ENCODE results near the gene DICER1.
"Not testable (repeated sequence)": the region's sequence is repeated elsewhere in the genome, so short reads cannot be mapped to it uniquely, and the experiment has no call there.

Gene DICER1

GRCh38 chr14:95146079-95146771 is 11.1 kb downstream of the DICER1 start:
- DNase-seq (ENCODE audit: low read depth): no peak

- no peak for DNase-seq (ENCODE audit: low read depth)
Observed at GRCh38 chr14:95144849-95145248, 12.5 kb downstream of the DICER1 start.

DNA sequence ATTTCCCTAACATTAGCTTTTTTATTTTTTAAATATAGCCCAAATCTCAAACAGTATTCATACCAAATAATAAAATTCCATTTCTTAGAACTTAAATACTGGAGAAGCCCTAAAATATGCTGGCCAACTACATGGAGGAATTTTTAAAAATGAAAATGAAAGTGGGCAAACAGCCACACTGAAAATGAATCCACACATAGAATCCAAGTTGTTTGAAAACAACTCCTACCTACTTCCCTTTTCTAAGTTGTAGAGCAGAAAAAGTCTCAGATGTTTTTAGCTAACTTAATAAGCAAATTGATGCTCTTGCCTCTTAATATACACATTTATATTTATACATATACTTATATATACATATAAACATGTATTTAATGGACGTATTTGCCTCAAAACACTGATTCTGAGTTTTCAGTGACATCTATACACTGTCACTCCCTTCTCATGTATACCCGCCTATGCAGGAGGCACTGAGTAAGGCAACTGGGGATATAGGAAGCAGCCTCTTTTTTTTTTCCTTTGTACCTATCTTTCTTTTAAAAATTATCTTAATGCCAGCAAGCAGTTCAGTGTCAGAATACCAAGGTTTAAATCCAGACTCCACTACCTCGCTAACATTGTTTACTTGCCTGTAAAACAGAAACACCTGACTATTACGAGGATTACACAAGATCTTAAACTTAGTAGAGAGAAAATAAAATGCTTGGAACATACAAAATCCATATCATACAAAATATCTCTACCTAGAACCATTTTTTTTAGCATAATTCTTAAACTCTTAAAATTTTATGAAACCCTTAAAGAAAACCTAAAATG is 13.3 kb downstream of the DICER1 start:
- no peak for DNase-seq (ENCODE audit: low read depth)

DNA sequence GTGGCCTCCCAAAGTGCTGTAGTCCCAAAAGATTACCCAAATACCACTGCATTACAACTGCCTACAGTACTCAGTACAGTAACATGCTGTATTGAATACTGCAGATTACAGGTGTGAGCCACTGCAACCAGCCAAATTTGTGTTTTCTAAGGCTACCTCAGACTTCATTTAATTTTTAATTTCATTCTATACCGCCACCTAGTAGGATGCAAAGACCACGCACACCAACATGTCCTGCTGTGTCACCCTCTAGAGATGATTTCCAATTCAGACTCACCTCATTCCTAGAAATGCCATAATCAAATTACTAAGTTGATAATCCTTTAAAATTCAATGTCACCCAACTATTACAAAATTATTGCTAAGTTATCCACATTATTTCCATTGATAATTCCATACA is 15.1 kb downstream of the DICER1 start:
- no peak for DNase-seq (ENCODE audit: low read depth)

GRCh38 chr14:95141684-95142083 is 15.6 kb downstream of the DICER1 start:
- no peak for DNase-seq (ENCODE audit: low read depth)

DNA sequence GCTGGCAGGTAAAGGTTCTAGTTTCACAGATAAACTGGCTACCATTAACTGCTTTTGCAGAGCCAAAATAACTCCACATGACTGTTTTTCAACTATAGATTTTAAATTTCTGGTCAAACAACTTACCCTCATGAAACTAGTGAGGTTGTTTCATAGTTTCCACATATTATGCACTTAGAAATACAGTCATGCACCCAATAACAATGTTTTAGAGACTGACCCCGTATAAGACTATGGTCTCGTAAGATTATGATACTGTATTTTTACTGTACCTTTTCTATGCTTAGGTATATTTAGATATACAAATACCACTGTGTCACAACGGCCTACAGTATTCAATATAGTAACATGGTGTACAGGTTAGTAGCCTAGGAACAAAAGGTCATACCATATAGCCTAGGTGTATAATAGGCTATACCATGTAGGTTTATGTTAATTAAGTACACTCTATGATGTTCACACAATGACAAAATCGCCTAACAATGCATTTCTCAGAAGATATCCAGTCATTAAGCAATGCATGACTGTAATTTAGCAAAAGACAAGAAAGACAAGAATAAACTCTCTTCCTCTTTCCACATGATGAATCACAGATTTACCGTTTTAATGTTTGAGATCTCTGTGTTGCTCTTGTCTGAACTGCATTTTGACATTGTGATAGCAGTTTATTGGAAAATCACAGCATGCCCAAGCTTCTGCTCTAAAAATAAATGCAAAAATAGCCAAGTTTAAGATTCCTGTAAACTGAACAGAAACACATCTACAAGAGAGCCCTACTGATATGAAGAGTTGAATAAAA is 17.1 kb downstream of the DICER1 start:
- DNase-seq (ENCODE audit: low read depth): no peak

DNA sequence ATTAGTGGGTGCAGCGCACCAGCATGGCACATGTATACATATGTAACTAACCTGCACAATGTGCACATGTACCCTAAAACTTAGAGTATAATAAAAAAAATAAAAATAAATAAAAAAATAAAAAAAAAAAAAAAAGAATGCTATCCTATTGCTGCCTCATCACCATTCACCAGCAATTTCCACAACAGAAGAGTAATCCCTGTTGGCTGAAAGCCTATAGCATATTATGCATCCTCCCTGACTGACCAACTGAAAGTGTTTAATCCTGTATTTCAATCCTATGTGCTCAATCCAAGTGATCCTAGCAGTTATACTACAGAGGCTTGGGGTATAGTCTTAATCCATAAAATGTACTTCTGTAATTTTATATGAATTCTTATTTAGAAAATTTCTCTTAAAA is 18.5 kb downstream of the DICER1 start:
- no peak for DNase-seq (ENCODE audit: low read depth)

DNA sequence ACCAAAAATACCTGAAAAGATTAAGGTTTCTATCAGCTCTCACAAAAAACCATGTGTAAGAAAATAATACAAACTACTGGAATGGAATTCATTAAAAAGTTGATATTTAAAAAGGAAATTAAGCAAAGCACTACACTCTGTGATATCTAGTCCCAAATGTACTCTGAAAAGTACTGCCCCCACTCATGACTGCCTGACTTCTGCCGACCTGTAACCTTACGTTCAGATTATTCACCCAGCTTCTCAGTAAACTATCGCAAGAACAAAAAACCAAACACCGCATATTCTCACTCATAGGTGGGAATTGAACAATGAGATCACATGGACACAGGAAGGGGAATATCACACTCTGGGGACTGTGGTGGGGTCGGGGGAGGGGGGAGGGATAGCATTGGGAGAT is 18.9 kb downstream of the DICER1 start:
- DNase-seq (ENCODE audit: low read depth): not testable (repeated sequence)

- no peak for DNase-seq (ENCODE audit: low read depth)
Observed at GRCh38 chr14:95137804-95138167, 19.5 kb downstream of the DICER1 start.

GRCh38 chr14:95137164-95137803 is 20.0 kb downstream of the DICER1 start:
- no peak for DNase-seq (ENCODE audit: low read depth)

DNA sequence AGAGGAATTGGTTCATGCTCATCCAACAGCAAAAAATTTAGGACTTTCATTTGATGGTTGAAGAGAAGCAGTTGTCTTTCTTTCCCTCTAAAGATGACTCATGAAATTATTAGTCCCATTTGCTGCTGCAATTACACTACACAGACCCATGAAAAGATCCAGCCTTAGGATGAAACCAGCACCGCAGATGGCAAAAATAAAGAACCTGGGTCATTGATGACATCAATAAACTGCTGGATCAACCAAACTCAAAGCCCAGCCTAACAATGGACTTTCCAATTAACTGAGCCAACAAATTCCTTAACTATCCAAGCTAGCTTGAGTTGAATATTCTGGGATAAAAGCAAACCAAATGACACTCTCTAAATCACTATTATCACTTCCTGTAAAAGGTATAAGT is 20.7 kb downstream of the DICER1 start:
- no peak for DNase-seq (ENCODE audit: low read depth)

DNA sequence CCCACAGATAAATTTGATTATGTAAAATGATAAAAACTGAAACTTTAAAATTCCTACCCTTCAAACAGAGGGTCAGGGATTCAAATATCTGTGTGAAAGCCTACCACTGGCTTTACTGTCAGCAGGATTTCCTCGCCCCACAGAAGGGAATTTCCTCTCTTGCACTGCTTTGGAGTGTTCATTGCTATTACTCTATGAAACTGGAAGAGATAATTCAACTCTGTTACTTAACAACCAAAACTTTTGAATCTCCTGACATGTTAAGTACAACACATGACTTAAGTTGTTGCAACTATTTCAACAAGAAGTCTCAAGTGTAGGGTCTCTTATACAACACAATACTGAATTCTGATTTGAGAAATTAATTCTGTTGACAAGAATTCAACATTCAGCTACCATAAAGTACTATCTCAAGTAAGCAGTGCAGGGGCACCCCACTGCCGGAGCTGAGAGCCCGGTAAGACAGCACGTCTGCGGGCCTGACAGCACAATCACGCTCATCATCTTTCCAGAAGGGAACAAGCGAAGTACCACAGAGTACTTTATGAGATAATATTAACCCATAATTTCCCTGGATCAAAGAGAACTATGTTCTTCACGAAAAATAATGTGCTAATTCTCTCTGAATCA is 22.9 kb downstream of the DICER1 start:
- DNase-seq (ENCODE audit: low read depth): no peak

DNA sequence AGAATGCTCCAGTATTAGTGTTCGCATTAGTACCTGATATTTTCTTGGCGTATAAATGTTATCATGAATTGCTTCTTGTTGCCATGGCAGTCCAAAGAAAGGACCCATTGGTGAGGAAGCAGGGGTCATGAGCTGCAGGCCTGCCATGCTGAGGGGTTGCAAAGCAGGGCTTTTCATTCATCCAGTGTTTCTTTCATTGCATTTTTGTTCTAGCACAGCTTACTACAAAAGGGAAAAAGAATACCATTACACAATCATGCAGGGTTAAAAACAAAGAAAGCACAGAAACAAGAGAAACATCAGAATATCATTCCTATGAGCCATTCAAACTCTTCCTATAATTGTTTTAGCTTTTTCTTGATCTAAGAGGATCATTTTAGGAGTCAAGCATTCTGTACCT is 24.0 kb downstream of the DICER1 start:
- DNase-seq (ENCODE audit: low read depth): no peak

- no peak for DNase-seq (ENCODE audit: low read depth)
Observed at GRCh38 chr14:95132760-95133159, 24.6 kb downstream of the DICER1 start.

DNA sequence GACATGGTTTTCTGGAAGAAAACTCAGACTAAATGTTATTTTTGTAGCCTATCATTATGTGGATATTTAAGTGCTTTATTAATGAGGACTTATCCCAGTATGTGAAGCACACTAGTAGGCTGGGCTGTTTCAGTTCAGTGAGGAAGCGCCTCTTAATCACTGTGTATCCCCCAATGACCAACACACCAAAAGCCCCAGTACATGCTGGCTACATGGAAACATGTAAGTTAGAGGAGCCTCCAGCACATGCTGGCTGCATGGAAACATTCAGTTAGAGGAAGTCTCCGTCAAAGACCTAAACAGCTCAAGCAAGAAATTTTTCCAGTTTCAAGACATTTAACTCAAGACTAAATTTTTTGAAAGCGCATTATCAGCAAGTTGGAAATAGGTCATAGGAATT is 26.8 kb downstream of the DICER1 start:
- DNase-seq (ENCODE audit: low read depth): no peak

DNA sequence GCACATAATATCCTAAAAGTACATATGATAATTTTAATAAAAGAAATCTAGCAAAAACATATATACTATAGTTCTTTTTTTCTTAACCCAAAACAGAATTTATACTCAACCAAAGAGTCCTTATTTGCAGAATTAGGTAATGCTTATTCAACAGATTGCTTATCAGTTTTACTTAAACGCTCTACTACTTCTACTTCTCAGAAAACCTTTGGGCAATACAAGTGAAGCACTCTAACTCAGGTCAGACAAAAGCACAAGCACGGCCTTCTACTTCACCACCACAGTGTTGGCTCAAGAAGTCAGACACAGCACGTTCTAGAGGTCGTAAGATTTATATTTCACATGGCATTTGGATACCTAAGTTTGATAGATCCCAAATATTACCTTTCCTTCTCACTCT is 29.2 kb downstream of the DICER1 start:
- DNase-seq (ENCODE audit: low read depth): no peak

- no peak for DNase-seq (ENCODE audit: low read depth)
Observed at GRCh38 chr14:95127531-95127911, 29.8 kb downstream of the DICER1 start.

DNA sequence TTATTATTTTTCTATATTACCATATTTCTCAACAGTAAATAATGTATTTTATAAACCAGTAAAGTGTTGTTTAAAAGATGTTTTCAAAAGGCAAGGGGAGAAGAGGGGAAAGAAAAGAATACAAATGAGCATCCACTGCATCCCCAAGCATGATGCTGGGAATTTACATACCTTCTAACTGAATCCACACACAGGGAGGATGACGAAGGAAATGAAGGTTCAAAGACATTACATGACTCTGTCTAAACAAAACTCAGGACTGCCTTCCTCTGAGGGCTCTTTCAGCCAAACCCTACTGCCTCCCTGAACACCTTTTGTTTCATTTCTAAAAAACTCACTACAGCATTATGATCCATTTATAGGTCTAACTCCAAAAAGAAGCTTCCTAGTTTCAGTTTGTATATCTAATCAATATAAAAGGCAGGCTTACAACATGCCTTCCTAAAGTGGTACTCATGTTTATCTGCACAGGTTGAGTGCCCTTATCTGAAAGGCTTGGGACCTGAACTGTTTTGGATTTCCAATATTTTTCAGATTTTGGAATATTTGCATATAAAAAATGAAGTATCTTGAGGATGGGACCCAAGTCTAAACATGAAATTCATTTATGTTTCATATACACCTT is 30.3 kb downstream of the DICER1 start:
- no peak for DNase-seq (ENCODE audit: low read depth)

DNA sequence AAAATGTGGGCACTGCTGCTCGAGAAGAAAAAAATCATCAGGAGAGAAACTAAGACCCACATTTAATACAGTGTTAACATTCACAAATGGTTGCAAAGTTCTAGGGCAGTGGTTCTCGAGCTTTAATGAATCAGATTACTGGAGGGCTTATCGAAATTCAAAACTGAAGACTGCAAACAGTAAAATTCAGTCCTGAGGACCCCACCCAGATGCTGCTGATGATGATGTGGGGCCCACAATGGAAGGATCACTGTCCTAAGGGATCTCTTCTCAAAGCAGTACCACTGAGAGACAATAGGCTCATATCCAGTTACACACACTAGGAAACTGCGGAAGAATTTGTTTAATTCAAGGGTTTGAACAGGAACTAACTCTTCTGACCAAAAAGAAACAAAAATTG is 31.4 kb downstream of the DICER1 start:
- no peak for DNase-seq (ENCODE audit: low read depth)

- no peak for DNase-seq (ENCODE audit: low read depth)
Observed at GRCh38 chr14:95125221-95125620, 32.1 kb downstream of the DICER1 start.

DNA sequence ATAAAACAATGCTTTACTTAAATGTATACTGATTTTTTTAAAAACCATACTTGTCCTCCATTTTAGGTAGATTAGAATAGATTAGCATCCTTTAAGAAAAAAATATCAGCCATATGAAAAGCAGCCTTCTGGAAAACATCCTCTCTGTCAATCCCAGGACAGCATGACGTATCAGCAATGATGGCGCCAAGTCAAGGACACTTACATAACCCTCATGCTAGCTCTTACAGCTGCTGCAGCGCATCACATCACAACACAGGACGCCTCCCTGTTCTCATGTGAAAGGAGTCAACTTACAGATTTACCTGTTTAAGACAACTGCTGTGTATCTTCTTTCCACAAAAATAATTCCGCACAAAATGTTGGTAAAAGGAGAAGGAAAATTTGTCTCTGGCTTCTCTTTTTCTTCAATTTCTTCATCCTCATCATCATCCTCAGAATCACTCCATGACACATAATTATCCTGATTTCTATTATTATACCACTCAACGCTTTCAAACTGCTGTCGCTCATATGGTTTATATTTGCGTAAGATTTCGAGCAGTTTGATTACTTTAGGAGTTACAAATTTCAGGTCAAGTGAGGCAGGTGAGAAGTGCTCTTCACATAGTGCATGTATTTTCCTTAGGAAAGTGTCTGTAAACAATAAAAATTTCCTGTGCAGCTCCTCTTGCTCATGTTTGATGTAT is 33.3 kb downstream of the DICER1 start:
- DNase-seq (ENCODE audit: low read depth): no peak
